Stimulated activated CD8-positive, alpha-beta memory T cell treated with anti-CD3 and anti-CD28 coated beads, Interleukin-2, amount 100 ng/mL, for 48 hours (primary cell): ENCODE results near the gene CLIP4.

ENCODE experiments used
- DNase-seq, 2 donors: peaks; one replicate each; pipeline ENCODE4 v3.0.0-alpha.2; 2020; ENCODE audit warnings: low read depth in 2 of 2

CLIP4 gene

GRCh38 chr2:29222381-29223179 is 107.4 kb downstream of the CLIP4 start:
- no peak for DNase-seq

GRCh38 chr2:29223257-29223656 is 108.0 kb downstream of the CLIP4 start:
- DNase-seq: no peak

DNA sequence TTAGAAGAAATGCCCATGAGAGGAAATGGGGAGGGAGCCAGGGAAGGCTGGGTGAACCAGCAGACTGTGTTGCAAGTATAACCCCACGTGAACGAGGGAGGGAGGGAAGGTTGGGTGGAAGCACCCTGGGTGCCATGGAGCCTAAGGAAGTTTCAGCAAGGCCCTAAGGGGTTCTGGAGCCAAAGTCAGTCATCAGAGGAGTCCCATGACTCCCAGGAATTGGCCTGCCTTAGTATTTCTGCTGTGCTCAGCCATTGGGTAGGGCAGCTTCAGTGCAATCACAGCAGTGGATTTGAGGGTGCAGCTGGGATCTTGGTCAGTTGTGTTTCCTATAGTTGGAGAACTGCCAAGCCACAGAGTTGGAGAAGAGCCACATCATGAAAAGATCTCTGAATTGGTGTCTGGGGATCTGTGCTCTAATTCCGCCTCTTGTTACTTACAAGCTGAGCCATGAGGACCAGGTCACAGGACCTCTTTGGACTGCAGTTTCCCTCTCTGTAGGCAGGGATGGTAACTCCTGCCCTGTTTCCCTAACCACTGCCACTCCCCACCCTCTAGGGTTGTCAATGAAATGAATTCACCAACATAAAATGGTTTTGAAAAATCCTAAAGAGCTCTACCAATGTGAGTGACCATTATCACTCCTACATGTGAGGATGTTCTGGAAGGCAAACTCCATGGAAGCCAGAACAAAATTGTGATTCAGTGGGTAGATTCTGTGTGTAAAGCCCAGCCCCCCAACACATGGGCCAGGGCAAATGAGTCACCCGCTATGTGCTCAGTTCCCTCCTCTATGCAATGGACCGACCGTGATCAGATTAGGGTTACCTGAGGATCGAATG is 108.9 kb downstream of the CLIP4 start:
- DNase-seq: no peak

- no peak for DNase-seq
Measured at GRCh38 chr2:29224693-29225551, 109.7 kb downstream of the CLIP4 start.

DNA sequence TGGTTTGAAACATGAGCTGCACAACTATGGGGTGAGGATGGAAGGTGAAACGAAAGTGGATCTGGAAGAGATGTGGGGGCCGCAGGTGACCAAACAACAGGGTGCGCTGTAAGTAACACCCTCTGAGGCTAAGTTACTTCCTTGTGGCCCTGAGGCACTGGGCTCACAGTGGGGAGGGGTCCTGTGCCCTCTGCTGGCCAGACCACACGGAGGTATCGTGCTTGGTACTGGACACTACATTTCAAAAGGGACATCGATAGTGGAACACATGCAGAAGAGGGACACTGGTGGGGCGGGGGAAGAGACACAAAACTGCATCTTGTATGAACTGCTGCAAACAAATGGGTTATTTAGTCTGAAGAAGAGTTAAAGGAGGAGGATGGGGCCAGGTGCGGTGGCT is 110.6 kb downstream of the CLIP4 start:
- no peak for DNase-seq

DNA sequence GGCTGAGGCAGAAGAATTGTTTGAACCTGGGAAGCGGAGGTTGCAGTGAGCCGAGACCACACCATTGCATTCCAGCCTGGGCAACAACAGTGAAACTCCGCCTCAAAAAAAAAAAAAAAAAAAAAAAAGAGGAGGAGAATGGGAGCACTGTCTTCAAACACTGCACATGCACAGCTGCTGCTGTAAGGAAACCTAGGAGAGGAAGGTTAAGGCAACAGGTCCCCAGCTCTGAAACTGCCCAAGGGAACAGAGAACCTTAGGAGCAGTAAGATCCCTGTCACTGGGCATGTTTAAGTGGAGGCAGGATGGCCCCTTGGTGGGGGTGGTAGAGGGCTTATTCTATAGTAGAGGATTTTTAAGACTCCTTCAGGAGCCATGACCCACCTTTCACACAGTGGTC is 111.2 kb downstream of the CLIP4 start:
- no peak for DNase-seq

DNA sequence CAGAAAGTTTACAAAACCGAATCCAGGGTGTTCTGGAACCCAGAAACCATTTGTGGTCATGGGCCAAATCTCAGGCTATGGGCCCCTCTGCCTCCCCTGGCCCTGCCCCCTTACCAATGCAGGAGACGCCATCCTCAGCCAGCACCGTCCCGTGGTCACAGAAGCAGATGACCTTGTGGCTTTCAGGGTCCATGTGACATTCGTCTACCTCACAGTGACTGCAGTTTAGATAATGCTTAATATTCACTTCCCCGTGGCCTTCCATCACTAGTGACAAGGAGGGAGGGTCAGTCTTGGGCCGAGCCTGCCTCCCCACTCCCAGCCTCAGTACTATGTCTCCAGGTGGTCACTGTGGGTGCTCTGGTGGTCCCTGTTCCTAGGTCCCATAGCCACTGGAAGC is 111.6 kb downstream of the CLIP4 start:
- DNase-seq: no peak

GRCh38 chr2:29227935-29228675 is 112.9 kb downstream of the CLIP4 start:
- DNase-seq: no peak

- DNase-seq: no peak
Measured at GRCh38 chr2:29228947-29229346, 113.7 kb downstream of the CLIP4 start.

DNA sequence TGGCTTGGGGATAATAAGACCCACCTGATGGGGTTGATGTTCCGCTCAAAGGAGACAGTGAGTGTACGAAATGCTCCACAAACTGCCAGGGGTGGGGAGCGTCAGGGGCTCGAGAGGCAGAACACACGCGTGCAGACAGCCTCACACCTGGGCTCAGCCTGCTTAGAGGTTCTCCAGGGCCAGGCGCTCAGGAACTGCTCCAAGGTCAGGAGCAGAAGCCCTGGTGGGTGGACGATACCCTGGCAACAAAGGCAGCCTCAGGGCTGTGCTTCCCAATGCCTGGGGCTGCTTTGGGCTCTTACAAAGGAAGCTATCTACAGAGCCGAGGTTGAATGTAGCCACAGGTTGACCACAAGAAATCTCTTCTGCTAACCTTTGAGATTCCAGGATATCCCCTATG is 114.4 kb downstream of the CLIP4 start:
- DNase-seq: no peak

- no peak for DNase-seq
Measured at GRCh38 chr2:29232041-29232440, 116.8 kb downstream of the CLIP4 start.

DNA sequence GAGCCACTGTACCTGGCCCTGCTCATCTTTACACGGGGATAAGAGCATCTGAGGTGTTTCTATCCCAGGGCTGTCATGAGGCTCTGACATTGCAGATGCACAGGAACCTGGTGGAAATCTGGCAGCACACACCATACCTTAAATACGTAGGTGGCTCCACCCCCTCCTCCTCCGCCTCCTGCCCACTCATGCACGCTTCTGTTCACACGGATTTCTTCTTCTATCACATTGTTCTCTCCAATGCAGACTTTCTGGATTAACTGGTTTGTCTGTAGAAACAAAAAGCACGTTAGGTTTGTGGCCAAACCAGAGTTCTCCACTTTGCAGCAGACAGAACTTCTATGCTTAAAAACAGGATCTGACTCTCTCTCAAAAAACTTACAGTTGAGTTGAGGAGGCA is 118.2 kb downstream of the CLIP4 start:
- no peak for DNase-seq

DNA sequence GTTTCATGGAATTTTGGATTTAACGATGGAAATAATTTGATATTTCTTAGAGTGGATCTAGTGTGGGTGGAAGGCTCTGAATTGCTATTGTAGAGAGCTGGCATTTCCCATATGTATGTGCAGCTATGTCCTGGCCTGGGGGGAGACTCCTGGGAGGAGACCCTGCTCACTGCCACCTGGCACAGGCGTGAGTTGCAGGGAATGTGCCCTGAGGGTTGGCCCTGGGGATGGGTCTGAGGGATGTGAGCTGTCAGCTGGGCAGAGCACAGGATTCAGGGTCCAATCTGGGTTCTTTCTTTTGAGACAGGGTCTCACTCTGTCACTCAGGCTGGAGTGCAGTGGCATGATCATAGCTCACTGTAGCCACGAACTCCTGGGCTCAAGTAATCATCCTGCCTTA is 120.2 kb downstream of the CLIP4 start:
- no peak for DNase-seq

GRCh38 chr2:29236074-29236473 is 120.9 kb downstream of the CLIP4 start:
- DNase-seq: no peak

GRCh38 chr2:29238497-29238896 is 123.3 kb downstream of the CLIP4 start:
- DNase-seq: no peak
